H9 (cell line): Measurements from ENCODE around the gene ZC3H12D. TPM values are rescaled to one million over a fixed set of nuclear protein-coding genes. Genes with fewer than 3 reads are reported as not detected.

ENCODE experiments used
- DNase-seq: peaks from one replicate; pipeline ENCODE4 v3.0.0-alpha.2; 2017
- H2AFZ ChIP-seq: one replicate; pipeline ENCODE4 v1.6.1; 2013; ENCODE audit warnings: mild to moderate bottlenecking, low read length, control low read depth, moderate library complexity
- H2AK5ac ChIP-seq: 2 replicates; pipeline ENCODE4 v1.6.1; 2013; ENCODE audit warnings: low read length, control low read depth, mixed read lengths; ENCODE audit not compliant: insufficient read length
- H2BK120ac ChIP-seq: one replicate; pipeline ENCODE4 v1.6.1; 2013; ENCODE audit warnings: low read depth, mild to moderate bottlenecking, low read length, control low read depth, inconsistent platforms; ENCODE audit not compliant: poor library complexity, severe bottlenecking
- H2BK12ac ChIP-seq: 2 replicates; pipeline ENCODE4 v1.6.1; 2013; ENCODE audit warnings: low read length, control low read depth, mixed read lengths, low read depth; ENCODE audit not compliant: insufficient read length
- H2BK15ac ChIP-seq: 2 replicates; pipeline ENCODE4 v1.6.1; 2013; ENCODE audit warnings: low read depth, low read length, control low read depth
- H2BK20ac ChIP-seq: one replicate; pipeline ENCODE4 v1.6.1; 2013; ENCODE audit warnings: low read depth, mild to moderate bottlenecking, low read length, control low read depth, inconsistent platforms; ENCODE audit not compliant: poor library complexity, severe bottlenecking
- H2BK5ac ChIP-seq: 2 replicates; pipeline ENCODE4 v1.6.1; 2013; ENCODE audit warnings: low read length, control low read depth, mixed read lengths; ENCODE audit not compliant: insufficient read length
- H3K14ac ChIP-seq: 2 replicates; pipeline ENCODE4 v1.6.1; 2013; ENCODE audit warnings: low read length, control low read depth; ENCODE audit not compliant: insufficient read depth
- H3K18ac ChIP-seq: 2 replicates; pipeline ENCODE4 v1.6.1; 2013; ENCODE audit warnings: low read depth, mild to moderate bottlenecking, mixed read lengths, low read length, control low read depth; ENCODE audit not compliant: insufficient read length
- H3K23ac ChIP-seq: 2 replicates; pipeline ENCODE4 v1.6.1; 2013; ENCODE audit warnings: low read length, control low read depth, mixed read lengths, low read depth; ENCODE audit not compliant: insufficient read length
- H3K23me2 ChIP-seq: 2 replicates; pipeline ENCODE4 v1.6.1; 2013; ENCODE audit warnings: low read depth, mild to moderate bottlenecking, mixed read lengths, low read length, control low read depth; ENCODE audit not compliant: insufficient read length, poor library complexity, severe bottlenecking
- H3K27ac ChIP-seq: 2 replicates; pipeline ENCODE4 v1.5.1; 2013; ENCODE audit warnings: low read length, control low read depth, mixed read lengths, low read depth; ENCODE audit not compliant: insufficient read length
- H3K27me3 ChIP-seq: 2 replicates; pipeline ENCODE4 v1.6.1; 2013; ENCODE audit warnings: low read length, control low read depth, inconsistent platforms; ENCODE audit not compliant: insufficient read depth
- H3K4ac ChIP-seq: 2 replicates; pipeline ENCODE4 v1.6.1; 2013; ENCODE audit warnings: low read depth, mild to moderate bottlenecking, control low read depth, inconsistent platforms, low read length, moderate library complexity
- H3K4me1 ChIP-seq: 2 replicates; pipeline ENCODE4 v1.6.1; 2013; ENCODE audit warnings: low read length, control low read depth, inconsistent platforms; ENCODE audit not compliant: insufficient read depth
- H3K4me2 ChIP-seq: 2 replicates; pipeline ENCODE4 v1.6.1; 2013; ENCODE audit warnings: low read length, control low read depth, mixed read lengths; ENCODE audit not compliant: insufficient read length, insufficient read depth
- H3K56ac ChIP-seq: 2 replicates; pipeline ENCODE4 v1.6.1; 2013; ENCODE audit warnings: low read depth, mild to moderate bottlenecking, mixed read lengths, low read length, control low read depth; ENCODE audit not compliant: insufficient read length
- H3K79me1 ChIP-seq: 2 replicates; pipeline ENCODE4 v1.6.1; 2013; ENCODE audit warnings: low read depth, mild to moderate bottlenecking, moderate library complexity, low read length, control low read depth, inconsistent platforms; ENCODE audit not compliant: insufficient read depth, poor library complexity, severe bottlenecking
- H3K79me2 ChIP-seq: 2 replicates; pipeline ENCODE4 v1.6.1; 2013; ENCODE audit warnings: low read length, control low read depth, inconsistent platforms; ENCODE audit not compliant: insufficient read depth
- H3K9ac ChIP-seq: 2 replicates; pipeline ENCODE4 v1.6.1; 2013; ENCODE audit warnings: low read length, control low read depth, mixed read lengths; ENCODE audit not compliant: insufficient read length; ENCODE audit errors: extremely low read depth
- H3K9me3 ChIP-seq: one replicate; pipeline ENCODE4 v1.6.1; 2013; ENCODE audit warnings: low read depth, low read length, inconsistent platforms; ENCODE audit not compliant: control insufficient read depth
- H3T11ph ChIP-seq: one replicate; pipeline ENCODE4 v1.6.1; 2013; ENCODE audit warnings: mild to moderate bottlenecking, low read length, control low read depth, inconsistent platforms
- H4K20me1 ChIP-seq: one replicate; pipeline ENCODE4 v1.6.1; 2013; ENCODE audit not compliant: control insufficient read depth, insufficient read length, insufficient read depth
- H4K5ac ChIP-seq: 2 replicates; pipeline ENCODE4 v1.6.1; 2013; ENCODE audit warnings: low read depth, mild to moderate bottlenecking, mixed read lengths, low read length, control low read depth; ENCODE audit not compliant: insufficient read length
- H4K8ac ChIP-seq: replicated peaks from 2 replicates; pipeline ENCODE4 v1.6.1; 2013; ENCODE audit warnings: low read length, control low read depth, mixed read lengths, low read depth; ENCODE audit not compliant: insufficient read length
- H4K91ac ChIP-seq: 2 replicates; pipeline ENCODE4 v1.6.1; 2013; ENCODE audit warnings: low read depth, mild to moderate bottlenecking, moderate library complexity, mixed read lengths, low read length, control low read depth; ENCODE audit not compliant: insufficient read length
- H3K27ac Mint-ChIP-seq, 3 experiments: 2 replicates in 2 of 3; 3 replicates in 1 of 3; pipeline ENCODE4 v1.8.0; 2020 to 2021; ENCODE audit warnings: mixed read lengths in 3 of 3, mild to moderate bottlenecking in 1 of 3, moderate library complexity in 1 of 3
- H3K27me3 Mint-ChIP-seq: 2 replicates; pipeline ENCODE4 v1.8.0; 2021; ENCODE audit warnings: low read depth, mild to moderate bottlenecking, moderate library complexity, mixed read lengths
- H3K36me3 Mint-ChIP-seq, 3 experiments: 2 replicates in 2 of 3; 3 replicates in 1 of 3; pipeline ENCODE4 v1.8.0; 2020 to 2021; ENCODE audit warnings: low read depth in 3 of 3, mixed read lengths in 3 of 3; ENCODE audit not compliant: insufficient read depth in 1 of 3
- H3K4me1 Mint-ChIP-seq, 2 experiments: 2 replicates each; pipeline ENCODE4 v1.8.0; 2020; ENCODE audit warnings: mixed read lengths in 2 of 2
- H3K4me3 Mint-ChIP-seq, 2 experiments: 2 replicates in 1 of 2; 3 replicates in 1 of 2; pipeline ENCODE4 v1.8.0; 2020 to 2021; ENCODE audit warnings: mild to moderate bottlenecking in 2 of 2, mixed read lengths in 2 of 2, moderate library complexity in 1 of 2
- H3K9me3 Mint-ChIP-seq, 2 experiments: 2 replicates in 1 of 2; 3 replicates in 1 of 2; pipeline ENCODE4 v1.8.0; 2020; ENCODE audit warnings: mild to moderate bottlenecking in 2 of 2, mixed read lengths in 2 of 2, moderate library complexity in 1 of 2
- CTCF ChIP-seq: fragments of 200-600 bp; sonication (generic); conservative IDR thresholded peaks from 3 replicates; pipeline ENCODE4 v1.8.0; 2021; ENCODE audit warnings: antibody characterized with exemption, mild to moderate bottlenecking
- WGBS: extraction: QIAGEN DNeasy Blood & Tissue Kit; methylation state at CpG from one replicate; pipeline ENCODE4 v1.1.7; 2013; ENCODE audit warnings: missing lambda C conversion rate, low lambda C conversion rate, mixed read lengths; ENCODE audit not compliant: insufficient read length; ENCODE audit errors: extremely low coverage; 5-methylcytosine and 5-hydroxymethylcytosine counted together
- total RNA-seq: library from RNA; stranded (reverse); gene quantifications from 2 replicates; pipeline ENCODE4 v1.2.1, GENCODE V29; 2021

ZC3H12D gene
- total RNA-seq, 1 experiment from 2014 or later = 0.07 TPM

- H3K9ac ChIP-seq = no peak overlapping the region
- peak overlapping the region; percentile 60 to 75 for H3K4me3 Mint-ChIP-seq
Observed at GRCh38 chr6:149449831-149450678, 34.8 kb downstream of the ZC3H12D start.

More at GRCh38 chr6:149449831-149450678, 34.8 kb downstream of the ZC3H12D start:
- H3T11ph ChIP-seq = no peak overlapping the region
- no peak overlapping the region for H2BK15ac ChIP-seq
- Mint-ChIP-seq H3K27ac (no peak overlapping the region), H3K36me3 (no peaks in the 10 kb centered on the region), H3K4me1 (0 out of 4 replicates have a peak, but pooled peaks cover 0 to 2% of the 10 kb centered on the region in 2 experiments), H3K9me3 (no peaks in the 10 kb centered on the region), H3K27me3 (peaks cover 54% of the 10 kb centered on the region)
- H4K91ac ChIP-seq = no peak overlapping the region
- H3K14ac ChIP-seq = no peak overlapping the region; the same call in 1 of the 2 replicates
- no peak overlapping the region for H2BK5ac ChIP-seq
- H2BK120ac ChIP-seq = no peak overlapping the region
- no peaks in the 10 kb centered on the region for H3K79me1 ChIP-seq
- H4K20me1 ChIP-seq = no peaks in the 10 kb centered on the region
- no peak overlapping the region for H4K5ac ChIP-seq
- H2BK12ac ChIP-seq = no peak overlapping the region
- H3K9me3 ChIP-seq = no peaks in the 10 kb centered on the region
- no peak overlapping the region for H2BK20ac ChIP-seq
- H3K56ac ChIP-seq = no peak overlapping the region
- H2AFZ ChIP-seq = no peak overlapping the region
- no peak for TF ChIP-seq CTCF
- H3K4me2 ChIP-seq = peak overlapping the region; percentile 26
- H3K27me3 ChIP-seq = peaks cover 18% of the 10 kb centered on the region; the same call in 1 of the 2 replicates
- H3K4ac ChIP-seq = no peak overlapping the region
- H3K27ac ChIP-seq = no peak overlapping the region
- peaks cover 6% of the 10 kb centered on the region for H3K23me2 ChIP-seq
- H3K79me2 ChIP-seq = no peaks in the 10 kb centered on the region
- H3K18ac ChIP-seq = no peak overlapping the region
- no peaks in the 10 kb centered on the region for H3K4me1 ChIP-seq
- WGBS = no CpG with 5 or more reads among the region's 14 CpGs
- no peak overlapping the region for H2AK5ac ChIP-seq
- no peak for DNase-seq
- no peak overlapping the region for H4K8ac ChIP-seq
- H3K23ac ChIP-seq = no peak overlapping the region
